GM10248 (cell line): ENCODE data around the gene ITGA1.
A peak's percentile ranks its signal among the peaks of the same experiment; 100 is the strongest.
"Not testable (repeated sequence)": the region's sequence is repeated elsewhere in the genome, so short reads cannot be mapped to it uniquely, and the experiment has no call there.

Source experiments
- CTCF ChIA-PET: fragments of 300-600 bp; sonication (Branson Sonifier 250); formaldehyde crosslinking; extraction: SDS; loops from one replicate; lab custom pipeline; 2021; ENCODE audit warnings: antibody characterized with exemption; lab: Yijun Ruan, JAX
- POLR2A ChIA-PET: fragments of 350-650 bp; sonication (Branson Sonifier 250); formaldehyde crosslinking; extraction: SDS; loops from one replicate; lab custom pipeline; 2020; ENCODE audit warnings: antibody characterized with exemption; lab: Yijun Ruan, JAX
- DNase-seq: peaks from one replicate; pipeline ENCODE4 v3.0.0; 2012; ENCODE audit errors: extremely low spot score
- CTCF ChIP-seq: IDR thresholded peaks from 2 replicates; pipeline ENCODE4 v1.5.1; 2012; ENCODE audit warnings: mild to moderate bottlenecking, low read depth; ENCODE audit errors: extremely low read depth, missing control alignments, control extremely low read depth

Gene ITGA1

DNA sequence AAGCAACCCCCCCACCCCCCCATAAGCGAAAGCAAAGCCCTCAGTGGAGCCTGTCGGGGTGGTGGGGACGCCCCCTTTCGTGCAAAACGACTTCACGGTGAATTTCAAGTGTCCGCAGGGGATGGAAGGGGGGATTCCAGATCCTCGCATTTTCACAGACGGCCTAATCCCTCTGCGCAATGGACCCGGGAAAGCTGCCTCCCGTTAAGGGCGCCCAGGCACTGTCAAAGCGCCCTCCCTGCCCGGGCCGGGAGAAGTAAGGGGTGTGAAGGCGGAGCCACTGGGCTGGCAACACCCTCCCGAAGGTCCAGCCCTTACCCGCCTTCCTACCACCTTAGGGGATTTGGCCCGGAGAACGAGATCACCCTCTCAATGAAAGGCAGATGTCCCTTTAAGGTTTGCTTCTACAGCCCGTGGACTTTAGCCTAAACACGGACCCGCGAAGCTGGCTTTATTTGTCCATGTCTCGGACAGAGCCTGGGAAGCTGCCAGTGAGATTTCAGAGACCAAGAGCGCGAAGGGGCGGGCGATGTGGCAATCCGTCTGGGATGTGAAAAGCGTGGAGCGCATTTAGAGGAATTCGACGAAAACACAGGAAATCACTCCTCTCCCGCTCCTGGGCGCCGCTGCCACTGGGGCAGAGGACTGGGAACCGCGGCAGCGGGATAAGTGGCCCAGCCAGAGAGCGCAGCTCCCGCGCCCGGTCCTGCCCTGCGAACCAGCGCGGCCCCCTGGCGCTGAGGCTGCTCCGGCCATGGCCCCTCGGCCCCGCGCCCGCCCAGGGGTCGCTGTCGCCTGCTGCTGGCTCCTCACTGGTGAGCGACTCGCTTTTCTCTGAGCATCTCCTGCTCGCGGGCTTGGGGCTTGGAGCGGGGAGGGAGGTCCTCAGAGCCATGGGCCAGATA lies at the start of gene ITGA1, which contains the start of gene PELO:
ITGA1 (plus strand) TSS at position 317 of the 905 bp plus-strand sequence; CDS start at position 755, 438 bp downstream.
PELO (plus strand) TSS at position 317 of the 905 bp plus-strand sequence. CDS start 12,479 bp downstream, outside the sequence.
- ChIA-PET CTCF (interaction anchor here (0.8 to 1.7 kb wide), 6 partner anchors 11 to 135 kb away, joined by 3 to 13 read pairs (median 4); no protein-coding TSS in a partner anchor), POLR2A (no interaction called here)

GRCh38 chr5:52738095-52738506 lies 49.6 kb upstream of the ITGA1 start:
- no peak for TF ChIP-seq CTCF
- ChIA-PET POLR2A (no interaction called here), CTCF (interaction anchor here (1.4 to 1.6 kb wide), 3 partner anchors 9 to 19 kb away, joined by 3 to 7 read pairs (median 7); no protein-coding TSS in a partner anchor)
- DNase-seq = no peak

More for the DNA sequence above, at the start of gene ITGA1, which contains the start of gene PELO:
- peak; percentile 45 for TF ChIP-seq CTCF
- DNase-seq = peak; percentile 71

- TF ChIP-seq CTCF = no peak
- no peak for DNase-seq
- ChIA-PET CTCF (interaction anchor here (1.2 kb wide), 1 partner anchor 14 kb away, joined by 3 read pairs; no protein-coding TSS in a partner anchor), POLR2A (interaction anchor here (0.6 kb wide), 1 partner anchor 624 kb away, joined by 3 read pairs; no protein-coding TSS in a partner anchor)
Measured at GRCh38 chr5:52740007-52740406, 47.7 kb upstream of the ITGA1 start.

GRCh38 chr5:52743012-52743411 lies 44.7 kb upstream of the ITGA1 start:
- POLR2A ChIA-PET = no interaction called here
- CTCF ChIA-PET = no interaction called here
- no peak for DNase-seq
- no peak for TF ChIP-seq CTCF

DNA sequence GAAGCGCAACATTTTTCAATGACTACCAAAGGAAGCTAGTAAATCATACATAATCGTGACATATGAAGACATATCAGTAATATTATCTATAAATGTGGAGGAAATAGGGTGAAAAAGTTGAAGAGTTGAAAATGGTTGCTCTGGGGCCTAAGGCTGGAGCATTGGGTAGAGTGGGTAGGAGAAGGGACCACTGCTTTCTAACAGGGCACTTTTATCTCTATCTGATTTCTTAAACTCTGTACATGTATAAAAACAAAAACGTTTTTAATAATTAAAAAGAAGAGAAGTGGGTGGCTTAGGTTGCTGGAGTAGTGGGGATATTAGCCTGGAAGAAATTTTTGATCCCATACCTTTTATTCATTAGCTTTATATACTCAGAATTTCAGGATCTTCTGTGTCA lies 44.2 kb upstream of the ITGA1 start:
- ChIA-PET CTCF (no interaction called here), POLR2A (no interaction called here)
- no peak for DNase-seq
- no peak for TF ChIP-seq CTCF

- POLR2A ChIA-PET = no interaction called here
- TF ChIP-seq CTCF = no peak
- CTCF ChIA-PET = no interaction called here
- DNase-seq = no peak
Measured at GRCh38 chr5:52743970-52744369, 43.7 kb upstream of the ITGA1 start.

- CTCF ChIA-PET = interaction anchor here (1.2 to 1.5 kb wide), 2 partner anchors 18 to 19 kb away, joined by 3 read pairs; no protein-coding TSS in a partner anchor
- POLR2A ChIA-PET, DNase-seq: not testable (repeated sequence)
Measured at GRCh38 chr5:52744867-52745458, 42.8 kb upstream of the ITGA1 start.
